Right cardiac atrium (tissue), 5 donors: ENCODE data around the gene IGFALS. TPM values are rescaled to one million over a fixed set of nuclear protein-coding genes. Genes with fewer than 3 reads are reported as not detected.

Source experiments
- ATAC-seq, 2 donors: fragments of 200-7000 bp; cut with Tn5 transposase; one replicate each; pipeline versions ENCODE4 v1.8.0 to v1.9.1; 2020; ENCODE audit warnings: moderate library complexity in 2 of 2, mild to moderate bottlenecking in 1 of 2
- DNase-seq, 3 donors: peaks; one replicate each; pipeline ENCODE4 v3.0.0-alpha.2; 2020
- H3K27ac ChIP-seq: one replicate; pipeline ENCODE4 v1.5.1; 2013; ENCODE audit warnings: mild to moderate bottlenecking, low read length, control low read depth, moderate library complexity
- H3K27me3 ChIP-seq: one replicate; pipeline ENCODE4 v1.6.1; 2013; ENCODE audit not compliant: control insufficient read depth, insufficient read depth
- H3K4me1 ChIP-seq: one replicate; pipeline ENCODE4 v1.6.1; 2013; ENCODE audit warnings: low read length; ENCODE audit not compliant: control insufficient read depth, insufficient read depth
- H3K4me3 ChIP-seq: one replicate; pipeline ENCODE4 v1.5.1; 2013; ENCODE audit warnings: low read length, control low read depth
- H3K9me3 ChIP-seq: one replicate; pipeline ENCODE4 v1.6.1; 2013; ENCODE audit warnings: low read length; ENCODE audit not compliant: control insufficient read depth
- WGBS: extraction: QIAGEN DNeasy Blood & Tissue Kit; methylation state at CpG from one replicate; pipeline ENCODE4 v1.1.7; 2013; 5-methylcytosine and 5-hydroxymethylcytosine counted together
- intact Hi-C, 4 donors: fragments of 100-400 bp; cut with DNase I; formaldehyde crosslinking; loops; one replicate each; pipeline versions ENCODE4 v1.11.0 to v1.14.0; 2022 to 2023
- polyA plus RNA-seq: library from polyadenylated mRNA; stranded (reverse); fragments of 200-250 nt; gene quantifications from one replicate; pipeline ENCODE4 v1.2.3, GENCODE V29; 2013
- total RNA-seq, 4 donors: library from RNA; stranded (reverse); fragmentation: NEBNext Ultra II Directional; extraction: Animal tissue kit (Norgen Biotek cat#: 25700); gene quantifications; one replicate each; pipeline ENCODE4 v1.2.1, GENCODE V29; 2021
- donor health status: healthy with polysubstance abuse.
- donor health status: DM: no; HTN: yes; CAD: no.
- donor health status: DM: no; HTN: no; CAD: no.
- donor health status: DM: no; HTN: yes; CAD: no; lungs with severe emphysema.
- donor health status: DM: yes; HTN: yes; CAD: no.

The IGFALS gene
- total and polyA plus RNA-seq, 5 donors, result 0.05 TPM; not detected in 4

DNA sequence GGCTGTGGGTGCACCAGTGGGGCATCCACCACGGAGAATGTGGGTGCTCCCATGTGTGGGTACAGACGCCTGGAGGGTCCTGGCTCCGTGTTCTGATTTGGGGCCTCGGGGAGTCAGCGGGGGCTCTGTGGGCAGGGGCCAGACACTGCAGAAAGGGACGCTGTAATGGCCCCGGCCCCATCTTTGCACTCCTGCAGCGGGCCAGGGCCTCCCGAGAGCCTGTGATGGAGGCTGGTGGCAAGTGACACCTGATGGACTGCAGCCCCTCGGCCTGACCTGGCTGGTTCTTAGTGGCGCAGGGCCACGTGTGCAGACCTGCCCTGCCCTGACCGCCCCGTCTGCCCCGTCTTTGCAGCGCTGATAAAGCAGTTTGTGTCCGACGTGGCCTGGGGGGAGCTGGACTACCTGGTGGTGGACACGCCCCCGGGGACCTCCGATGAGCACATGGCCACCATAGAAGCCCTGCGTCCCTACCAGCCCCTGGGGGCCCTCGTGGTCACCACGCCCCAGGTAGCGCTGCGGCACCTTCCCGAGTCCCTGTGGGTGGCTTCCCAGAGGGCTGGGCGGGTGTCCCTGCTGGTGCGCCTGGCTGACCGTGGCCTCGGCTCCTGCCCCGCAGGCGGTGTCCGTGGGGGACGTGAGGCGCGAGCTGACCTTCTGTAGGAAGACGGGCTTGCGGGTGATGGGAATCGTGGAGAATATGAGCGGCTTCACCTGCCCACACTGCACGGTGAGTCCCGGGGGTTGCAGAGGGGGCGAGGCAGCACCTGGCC is 6.0 kb downstream of the IGFALS start:
- Histone ChIP-seq H3K4me3 (no peak overlapping the region), H3K9me3 (no peaks in the 10 kb centered on the region), H3K27me3 (no peaks in the 10 kb centered on the region), H3K27ac (no peak overlapping the region), H3K4me1 (no peaks in the 10 kb centered on the region)
- DNase-seq (peak in 2 of 3 donors; percentile 51 to 52), ATAC-seq (no peak)
- WGBS, result 92% methylated on average over 44 of the region's 44 CpGs
- intact Hi-C loops, result no loop called here

DNA sequence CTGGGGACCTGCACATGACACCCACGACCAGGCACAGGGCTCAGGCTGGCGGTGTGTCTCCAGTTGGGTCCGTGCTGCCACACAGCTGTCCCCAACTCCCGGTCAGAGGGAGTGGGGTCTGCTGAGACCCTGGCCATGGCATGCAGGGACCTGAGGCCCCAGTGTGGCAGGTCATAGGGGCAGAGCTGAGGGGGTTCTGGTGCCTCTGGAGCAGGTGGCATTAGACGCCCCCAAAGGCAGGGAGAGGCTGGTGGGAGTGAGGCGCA is 6.5 kb downstream of the IGFALS start:
- Histone ChIP-seq H3K27ac (no peak overlapping the region), H3K4me1 (no peaks in the 10 kb centered on the region), H3K27me3 (no peaks in the 10 kb centered on the region), H3K4me3 (no peak overlapping the region), H3K9me3 (no peaks in the 10 kb centered on the region)
- 87% methylated on average over 6 of the region's 6 CpGs for WGBS
- DNase-seq (no peak), ATAC-seq (no peak)
- intact Hi-C loops, result no loop called here

DNA sequence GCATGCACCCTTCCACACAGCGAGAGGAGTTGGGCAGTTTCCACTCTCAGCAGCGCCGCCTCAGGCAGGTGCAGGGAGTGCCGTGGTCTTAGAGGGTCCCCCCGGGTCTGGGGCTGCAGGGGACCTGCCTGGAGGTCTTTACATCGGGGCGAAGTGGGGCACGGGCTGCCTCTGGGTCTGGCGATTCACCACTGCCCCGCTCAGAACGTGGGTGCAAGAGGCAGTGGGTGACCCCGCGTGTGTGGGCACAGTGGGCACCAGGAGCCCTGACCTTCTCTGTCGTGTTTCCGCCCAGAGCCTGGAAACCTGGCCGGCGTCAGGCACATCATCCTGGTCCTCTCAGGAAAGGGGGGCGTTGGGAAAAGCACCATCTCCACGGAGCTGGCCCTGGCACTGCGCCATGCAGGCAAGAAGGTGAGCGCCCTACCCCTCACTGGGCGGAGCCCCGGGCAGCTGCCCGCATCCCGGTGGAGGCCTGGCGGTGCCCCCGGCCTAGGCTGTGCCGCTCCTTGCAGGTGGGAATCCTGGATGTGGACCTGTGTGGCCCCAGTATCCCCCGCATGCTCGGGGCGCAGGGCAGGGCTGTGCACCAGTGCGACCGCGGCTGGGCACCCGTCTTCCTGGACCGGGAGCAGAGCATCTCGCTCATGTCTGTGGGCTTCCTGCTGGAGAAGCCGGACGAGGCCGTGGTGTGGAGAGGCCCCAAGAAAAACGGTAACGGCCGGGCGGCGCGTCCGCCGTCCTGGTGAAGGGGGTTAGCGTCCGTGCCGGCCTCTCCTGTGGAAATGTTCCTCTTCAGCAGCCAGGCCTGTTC is 7.1 kb downstream of the IGFALS start:
- Histone ChIP-seq H3K4me1 (no peaks in the 10 kb centered on the region), H3K9me3 (no peaks in the 10 kb centered on the region), H3K27ac (no peak overlapping the region), H3K27me3 (no peaks in the 10 kb centered on the region), H3K4me3 (no peak overlapping the region)
- DNase-seq (peak; percentile 30 to 67 (median 54)), ATAC-seq (no peak)
- WGBS, result 88% methylated on average over 51 of the region's 51 CpGs
- intact Hi-C loops, result no loop called here

DNA sequence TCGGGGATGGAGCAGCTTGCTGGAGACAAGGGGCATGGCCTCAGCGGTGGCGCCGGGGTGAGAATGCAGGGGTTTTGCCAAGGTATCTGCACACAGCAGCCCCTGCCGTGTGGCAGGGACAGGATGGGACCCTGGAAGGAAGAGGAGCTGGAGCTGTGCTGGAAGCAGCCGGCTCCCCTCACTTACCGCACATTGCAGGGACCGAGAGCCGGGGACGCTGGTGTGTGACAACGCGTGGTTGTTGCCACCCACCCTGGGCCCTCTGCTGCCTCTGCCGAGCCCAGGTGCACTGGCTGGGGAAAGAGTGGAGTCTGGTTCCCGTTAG is 7.7 kb downstream of the IGFALS start:
- no peaks in the 10 kb centered on the region for H3K9me3 ChIP-seq
- no peaks in the 10 kb centered on the region for H3K27me3 ChIP-seq
- H3K27ac ChIP-seq, result no peak overlapping the region
- no peak overlapping the region for H3K4me3 ChIP-seq
- WGBS, result 88% methylated on average over 14 of the region's 14 CpGs
- H3K4me1 ChIP-seq, result peaks cover 3% of the 10 kb centered on the region
- DNase-seq (peak in 1 of 3 donors; percentile 55), ATAC-seq (no peak)
- intact Hi-C loops, result no loop called here

DNA sequence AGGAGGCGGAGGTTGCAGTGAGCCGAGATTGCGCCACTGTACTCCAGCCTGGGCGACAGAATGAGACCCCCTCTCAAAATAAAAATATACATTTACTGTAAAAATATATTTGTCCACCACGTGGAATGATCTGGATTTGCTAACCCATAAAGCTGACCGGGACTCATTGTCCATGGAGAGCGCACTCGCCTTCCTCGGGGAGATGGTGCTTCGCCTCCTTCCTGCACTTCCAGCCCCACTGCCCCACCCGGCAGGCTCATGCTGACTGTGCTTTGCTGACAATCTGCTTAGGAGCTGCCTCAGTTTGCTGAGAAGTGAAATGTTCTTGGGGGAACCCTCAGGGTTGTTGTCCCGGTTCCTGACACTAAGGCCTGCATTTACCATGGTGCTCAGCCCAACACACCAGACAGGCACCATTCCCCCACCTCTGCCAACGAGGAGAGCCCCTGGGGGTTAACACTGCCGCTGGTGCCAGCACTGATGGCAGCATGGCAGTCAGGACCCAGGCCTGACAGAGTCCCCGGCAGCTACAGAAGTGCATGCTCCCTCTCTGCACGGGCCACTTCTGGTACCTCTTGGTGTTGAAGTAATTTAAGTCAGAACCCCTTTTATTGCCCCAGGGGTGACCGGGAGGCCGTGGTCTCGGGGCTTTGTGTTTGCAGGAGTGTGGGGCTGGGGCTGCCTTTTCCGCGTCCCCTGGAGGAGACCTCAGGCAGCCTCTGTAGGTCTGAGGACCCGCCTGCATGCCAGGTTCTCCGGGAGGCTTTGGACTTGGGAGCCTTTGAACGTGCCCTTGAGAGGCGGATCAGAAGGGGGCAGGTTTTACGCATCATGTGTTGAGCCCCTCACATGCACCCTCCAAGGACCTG is 8.3 kb downstream of the IGFALS start:
- H3K4me1 ChIP-seq, result peaks cover 3% of the 10 kb centered on the region
- no peaks in the 10 kb centered on the region for H3K27me3 ChIP-seq
- 87% methylated on average over 26 of the region's 26 CpGs for WGBS
- no peaks in the 10 kb centered on the region for H3K9me3 ChIP-seq
- intact Hi-C loops, result no loop called here
- ATAC-seq, result no peak
- H3K27ac ChIP-seq, result no peak overlapping the region
- peak in 2 of 3 donors; percentile 22 to 47 for DNase-seq
- no peak overlapping the region for H3K4me3 ChIP-seq

DNA sequence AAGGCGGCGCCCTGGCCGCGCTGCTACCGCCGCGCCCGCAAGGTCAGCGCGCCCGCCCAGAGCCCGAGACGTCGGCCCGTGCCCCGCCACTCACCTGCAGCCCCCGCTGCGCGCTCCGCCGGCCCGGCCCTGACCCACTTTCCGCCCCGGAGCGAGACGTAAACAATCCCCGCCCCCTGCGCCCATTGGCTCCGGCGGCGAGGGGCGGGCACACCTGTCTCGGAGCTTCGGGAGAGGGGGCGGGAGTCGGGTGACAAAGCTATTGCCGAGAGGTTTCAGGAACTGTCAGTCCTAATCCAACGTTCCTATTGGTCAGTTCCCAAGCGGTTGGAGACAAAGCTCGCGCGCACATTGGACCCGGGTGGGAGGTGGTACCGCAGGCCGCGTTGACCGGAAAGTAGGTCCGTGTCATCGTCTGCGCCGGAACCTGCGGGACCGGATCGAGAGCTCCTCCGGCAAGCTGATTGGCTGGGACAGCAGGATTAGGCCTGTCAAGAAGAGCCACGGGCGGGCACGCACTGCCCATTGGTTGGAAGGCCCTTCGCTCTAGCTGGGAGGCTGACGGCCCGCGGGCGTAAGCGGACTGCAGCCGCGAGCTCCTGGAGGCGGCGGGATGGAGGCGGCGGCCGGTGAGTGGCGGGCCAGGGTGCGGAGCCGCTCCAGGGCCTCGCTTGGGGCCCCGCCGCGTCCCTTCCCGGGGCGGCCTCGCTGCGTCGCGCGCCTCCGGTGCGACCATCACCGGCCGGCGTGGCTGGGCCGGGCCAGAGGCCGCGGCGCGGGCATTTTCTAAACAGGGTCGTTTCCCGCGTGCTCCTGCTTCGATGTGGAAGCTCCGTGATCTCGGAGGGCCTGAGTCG is 10.9 kb downstream of the IGFALS start, which contains the start of the genes NUBP2 and SPSB3:
TSS of gene NUBP2 (plus strand) at position 553 of the 857 bp plus-strand sequence. CDS start at position 614, 61 bp downstream.
TSS of gene SPSB3 (minus strand) at position 164 of the 857 bp plus-strand sequence. CDS start 1,088 bp downstream, outside the sequence.
- Histone ChIP-seq H3K9me3 (no peaks in the 10 kb centered on the region), H3K4me3 (peak within 1 kb of the TSS; percentile 91), H3K27ac (peak within 1 kb of the TSS; percentile 72), H3K27me3 (no peaks in the 10 kb centered on the region), H3K4me1 (peaks cover 3% of the 10 kb centered on the region)
- intact Hi-C loops, result no loop called here
- peak; percentile 94 to 95 for ATAC-seq
- peak; percentile 100 for DNase-seq
- WGBS, result under 1% methylated on average over 102 of the region's 102 CpGs

DNA sequence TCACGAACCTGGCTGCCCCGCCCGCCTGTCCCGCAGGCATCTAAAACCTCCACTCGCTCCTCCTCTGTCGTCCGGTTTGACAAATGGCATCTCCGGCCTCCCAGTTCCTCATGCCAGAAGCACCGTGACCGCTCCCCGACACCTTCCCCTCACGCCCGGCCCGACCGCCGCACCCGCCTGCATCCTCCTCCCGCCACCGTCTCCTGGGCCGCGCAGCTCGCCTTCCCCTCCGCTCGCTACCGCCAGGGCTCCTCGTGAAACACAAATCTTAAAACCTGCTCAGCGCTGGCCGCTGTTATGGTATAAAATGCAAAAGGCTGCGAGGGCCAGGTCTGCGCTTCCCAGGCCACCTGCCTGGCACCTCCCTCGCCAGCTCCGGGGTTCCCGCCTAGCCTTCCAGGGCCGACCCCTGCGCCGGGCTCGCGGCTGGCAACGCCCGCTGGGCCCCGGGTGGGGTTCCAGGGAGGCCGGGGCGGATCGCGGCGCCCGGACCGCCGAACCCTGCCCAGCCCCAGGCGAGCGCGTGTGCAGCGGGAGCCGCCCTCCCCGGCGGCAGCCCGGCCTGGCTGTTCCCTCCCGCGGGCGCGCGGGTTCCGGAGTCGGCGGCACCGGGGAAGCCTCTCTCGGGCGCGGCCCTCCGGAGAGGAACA is 11.6 kb downstream of the IGFALS start:
- peak; percentile 0 for ATAC-seq
- intact Hi-C loops, result no loop called here

DNA sequence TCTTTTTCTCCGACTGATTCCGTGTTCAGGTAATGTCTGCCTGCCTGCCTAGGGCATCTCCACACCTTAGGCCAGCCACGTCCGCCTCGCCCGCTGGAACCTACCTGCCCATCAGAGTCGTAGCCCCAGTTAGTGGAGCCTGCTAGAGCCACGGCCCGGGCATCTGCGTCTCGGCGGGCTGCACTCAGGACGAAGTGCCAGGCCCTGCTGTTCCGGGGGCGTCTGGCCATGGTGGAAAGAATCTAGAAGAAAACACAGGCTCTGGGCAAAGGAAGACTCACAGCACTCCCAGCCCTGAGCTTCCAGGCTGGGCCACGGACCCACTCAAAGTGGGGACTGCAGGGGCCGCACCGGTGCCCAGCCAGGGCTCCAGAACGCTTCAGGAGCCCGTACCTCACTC is 12.3 kb downstream of the IGFALS start:
- no peak for ATAC-seq
- H3K4me3 ChIP-seq, result peak overlapping the region; percentile 91
- intact Hi-C loops, result no loop called here
- DNase-seq, result peak; percentile 21 to 61 (median 43)
- no peaks in the 10 kb centered on the region for H3K27me3 ChIP-seq
- WGBS, result 65% methylated on average over 20 of the region's 20 CpGs
- H3K4me1 ChIP-seq, result peaks cover 3% of the 10 kb centered on the region
- no peaks in the 10 kb centered on the region for H3K9me3 ChIP-seq
- no peak overlapping the region for H3K27ac ChIP-seq

More for the DNA sequence above, 11.6 kb downstream of the IGFALS start:
- WGBS, result under 1% methylated on average over 70 of the region's 70 CpGs
- H3K4me1 ChIP-seq, result peaks cover 3% of the 10 kb centered on the region
- H3K27ac ChIP-seq, result peak overlapping the region; percentile 72
- H3K4me3 ChIP-seq, result peak overlapping the region; percentile 91
- DNase-seq, result peak in 2 of 3 donors; percentile 34 to 73
- H3K27me3 ChIP-seq, result no peaks in the 10 kb centered on the region
- H3K9me3 ChIP-seq, result no peaks in the 10 kb centered on the region

DNA sequence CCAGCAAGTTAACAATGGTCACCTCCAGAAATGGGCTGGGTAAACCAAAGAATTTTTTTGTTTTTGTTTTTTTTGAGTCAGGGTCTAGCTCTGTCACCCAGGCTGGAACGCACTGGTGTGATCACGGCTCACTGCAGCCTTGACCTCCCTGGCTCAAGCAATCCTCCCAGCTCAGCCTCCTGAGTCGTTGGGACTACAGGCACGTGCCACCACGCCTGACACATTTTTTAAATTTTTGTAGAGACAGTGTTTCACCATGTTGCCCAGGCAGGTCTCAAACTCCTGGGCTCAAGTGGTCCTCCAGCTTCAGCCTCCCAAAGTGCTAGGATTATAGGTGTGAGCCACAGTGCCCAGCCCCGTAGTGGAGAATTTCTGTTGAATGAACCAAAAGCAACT is 12.8 kb downstream of the IGFALS start:
- DNase-seq (peak in 1 of 3 donors; percentile 5), ATAC-seq (no peak)
- H3K4me1 ChIP-seq, result peaks cover 3% of the 10 kb centered on the region
- no peaks in the 10 kb centered on the region for H3K9me3 ChIP-seq
- no peaks in the 10 kb centered on the region for H3K27me3 ChIP-seq
- H3K27ac ChIP-seq, result no peak overlapping the region
- 80% methylated on average over 6 of the region's 6 CpGs for WGBS
- intact Hi-C loops, result no loop called here
- no peak overlapping the region for H3K4me3 ChIP-seq
